ENCODE measurements around the gene CACNB3. TPM values are rescaled to one million over a fixed set of nuclear protein-coding genes. Genes with fewer than 3 reads are reported as not detected.
A peak's percentile ranks its signal among the peaks of the same experiment; 100 is the strongest.

Gene CACNB3
- polyA plus RNA-seq, 3 donors = 0.84 to 6.3 (median 1.5) TPM

GRCh38 chr12:48779869-48780268, 38.4 kb upstream of the CACNB3 start:
- Mint-ChIP-seq H3K9me3 (peaks cover 0 to 3% (median 0%) of the 10 kb centered on the region in 7 donors), H3K4me1 (peaks cover 13% of the 10 kb centered on the region), H3K27me3 (ENCODE audit: low read depth in 3 of 3) (peaks cover 0 to 1% (median 0%) of the 10 kb centered on the region in 3 donors), H3K4me3 (no peak overlapping the region), H3K27ac (peak overlapping the region in 5 of 7 donors; percentile 3 to 77 (median 67)), H3K36me3 (no peaks in the 10 kb centered on the region)
- Histone ChIP-seq H3K9ac (ENCODE audit: insufficient read depth, low read length, poor library complexity, severe bottlenecking) (peak overlapping the region; percentile 12), H3K79me2 (ENCODE audit: insufficient read depth, low read length) (no peaks in the 10 kb centered on the region), H3K27ac (ENCODE audit: low read depth in 1 of 2, low read length in 2 of 2) (no peak overlapping the region), H3K9me3 (replicated peaks in 1 of 2; ENCODE audit: control insufficient read depth in 1 of 2, insufficient read depth in 1 of 2, low read length in 2 of 2) (no peaks in the 10 kb centered on the region), H4K20me1 (ENCODE audit: insufficient read depth, low read length) (no peaks in the 10 kb centered on the region), H3K4me2 (replicated peaks; ENCODE audit: extremely low read depth, low read length, poor library complexity, severe bottlenecking) (no peak overlapping the region), H3K27me3 (ENCODE audit: control insufficient read depth in 2 of 2, insufficient read depth in 2 of 2, low read length in 2 of 2) (no peaks in the 10 kb centered on the region), H3K4me1 (ENCODE audit: control insufficient read depth in 1 of 2, insufficient read depth in 2 of 2, low read length in 2 of 2) (peaks cover 11% of the 10 kb centered on the region in 2 donors), H2AFZ (ENCODE audit: insufficient read depth, low read depth, low read length, poor library complexity, severe bottlenecking) (peak overlapping the region; percentile 11), H3K4me3 (replicated peaks in 1 of 3; ENCODE audit: low read depth in 2 of 3, low read length in 3 of 3) (no peak overlapping the region), H3K36me3 (replicated peaks in 1 of 2; ENCODE audit: control insufficient read depth in 1 of 2, insufficient read depth in 2 of 2, low read length in 2 of 2) (no peaks in the 10 kb centered on the region)
- WGBS (ENCODE audit: insufficient coverage) = no CpG with 5 or more reads among the region's 3 CpGs
- DNase-seq = peak in 2 of 3 donors; percentile 7 to 46
- no peak for TF ChIP-seq CTCF (IDR thresholded peaks at IDR 0.05)
- intact Hi-C loops (cut with micrococcal nuclease) = no loop called here

DNA sequence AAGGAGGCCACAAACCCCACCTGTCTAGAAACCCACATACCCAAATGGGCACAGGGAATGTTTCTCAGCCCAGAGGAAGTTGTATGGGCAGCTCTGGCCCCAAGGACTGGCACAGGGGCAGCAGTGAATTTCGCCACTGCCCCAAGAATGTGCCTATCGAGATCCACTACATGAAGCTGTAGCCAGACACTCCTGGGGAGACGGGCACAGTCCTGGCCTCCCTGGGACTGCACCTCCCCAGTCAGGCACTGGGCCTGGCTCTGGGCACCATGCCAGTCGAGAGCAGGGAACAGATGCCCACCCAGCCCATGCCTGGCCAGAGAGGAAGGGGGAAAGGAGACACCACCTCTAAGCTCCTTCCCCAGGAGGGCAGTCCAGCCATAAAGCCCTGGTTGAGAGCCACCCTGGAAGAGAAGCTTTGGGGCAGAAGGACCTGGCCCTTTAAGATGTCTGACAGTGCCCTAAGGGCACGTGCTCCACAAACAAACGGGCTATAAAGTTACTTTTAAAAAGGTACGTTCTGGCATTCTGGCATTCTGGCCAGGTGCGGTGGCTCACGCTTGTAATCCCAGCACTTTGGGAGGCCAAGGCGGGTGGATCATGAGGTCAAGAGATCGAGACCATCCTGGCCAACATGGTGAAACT, 37.8 kb upstream of the CACNB3 start:
- Histone ChIP-seq H3K9me3 (replicated peaks in 1 of 2; ENCODE audit: control insufficient read depth in 1 of 2, insufficient read depth in 1 of 2, low read length in 2 of 2) (no peaks in the 10 kb centered on the region), H3K4me3 (replicated peaks in 1 of 3; ENCODE audit: low read depth in 2 of 3, low read length in 3 of 3) (no peak overlapping the region), H3K9ac (ENCODE audit: insufficient read depth, low read length, poor library complexity, severe bottlenecking) (peak overlapping the region; percentile 12), H3K4me1 (ENCODE audit: control insufficient read depth in 1 of 2, insufficient read depth in 2 of 2, low read length in 2 of 2) (peaks cover 11% of the 10 kb centered on the region in 2 donors), H3K27me3 (ENCODE audit: control insufficient read depth in 2 of 2, insufficient read depth in 2 of 2, low read length in 2 of 2) (no peaks in the 10 kb centered on the region), H3K4me2 (replicated peaks; ENCODE audit: extremely low read depth, low read length, poor library complexity, severe bottlenecking) (no peak overlapping the region), H3K36me3 (replicated peaks in 1 of 2; ENCODE audit: control insufficient read depth in 1 of 2, insufficient read depth in 2 of 2, low read length in 2 of 2) (no peaks in the 10 kb centered on the region), H4K20me1 (ENCODE audit: insufficient read depth, low read length) (no peaks in the 10 kb centered on the region), H3K79me2 (ENCODE audit: insufficient read depth, low read length) (no peaks in the 10 kb centered on the region), H2AFZ (ENCODE audit: insufficient read depth, low read depth, low read length, poor library complexity, severe bottlenecking) (peak overlapping the region; percentile 11), H3K27ac (ENCODE audit: low read depth in 1 of 2, low read length in 2 of 2) (no peak overlapping the region)
- Mint-ChIP-seq H3K27me3 (ENCODE audit: low read depth in 3 of 3) (peaks cover 0 to 2% (median 1%) of the 10 kb centered on the region in 3 donors), H3K36me3 (no peaks in the 10 kb centered on the region), H3K9me3 (peaks cover 0 to 3% (median 0%) of the 10 kb centered on the region in 7 donors), H3K27ac (peak overlapping the region in 1 of 7 donors; percentile 3), H3K4me1 (peaks cover 13% of the 10 kb centered on the region), H3K4me3 (no peak overlapping the region)
- DNase-seq = no peak
- no peak for TF ChIP-seq CTCF (IDR thresholded peaks at IDR 0.05)
- 71% methylated on average over 6 of the region's 11 CpGs for WGBS (ENCODE audit: insufficient coverage)
- intact Hi-C loops (cut with micrococcal nuclease) = no loop called here

Data from CD14-positive monocyte (primary cell).